B cell (primary cell): ENCODE measurements around the gene NRXN2. TPM values are rescaled to one million over a fixed set of nuclear protein-coding genes. Genes with fewer than 3 reads are reported as not detected.

Experiments used
- ATAC-seq: fragments of 200-7000 bp; cut with Tn5 transposase; one replicate; pipeline ENCODE4 v1.10.0; 2021; ENCODE audit warnings: low read depth, mild to moderate bottlenecking, moderate number of reproducible peaks, moderate library complexity
- CTCF ChIA-PET: fragments of 350-600 bp; sonication (Branson Sonifier 250); formaldehyde crosslinking; loops from one replicate; lab custom pipeline; 2021; ENCODE audit warnings: antibody characterized with exemption, inconsistent platforms; lab: Charles Lee
- POLR2A ChIA-PET: fragments of 350-600 bp; sonication (Branson Sonifier 250); formaldehyde crosslinking; loops from one replicate; lab custom pipeline; 2021; ENCODE audit warnings: antibody characterized with exemption; lab: Charles Lee
- DNase-seq: peaks from one replicate; pipeline ENCODE4 v3.0.0; 2013
- H2AFZ ChIP-seq: 2 replicates; pipeline ENCODE4 v1.6.1; 2012; ENCODE audit warnings: mild to moderate bottlenecking, low read depth, low read length; ENCODE audit not compliant: insufficient read depth, poor library complexity, severe bottlenecking
- H3K27ac ChIP-seq, 2 donors: 1 replicate in 1 of 2; 2 replicates in 1 of 2; pipeline ENCODE4 v1.5.1; 2012 to 2013; ENCODE audit warnings: low read length in 2 of 2, mild to moderate bottlenecking in 2 of 2, moderate library complexity in 1 of 2
- H3K27me3 ChIP-seq, 4 experiments: fragments of 200-600 bp in 1 of 4; sonication (generic) in 1 of 4; replicated peaks in 1 of 4; 1 replicate in 2 of 4; 2 replicates in 2 of 4; pipeline versions ENCODE4 v1.6.1 to v1.7.0; 2013 to 2016; ENCODE audit warnings: low read length in 3 of 4, mild to moderate bottlenecking in 2 of 4, mixed read lengths in 1 of 4, moderate library complexity in 1 of 4; ENCODE audit not compliant: insufficient read depth in 4 of 4, control insufficient read depth in 3 of 4; ENCODE audit errors: control extremely low read depth in 1 of 4
- H3K36me3 ChIP-seq, 2 experiments: replicated peaks in 1 of 2; 1 replicate in 1 of 2; 2 replicates in 1 of 2; pipeline versions ENCODE4 v1.6.1 to v1.7.1; 2013; ENCODE audit warnings: low read length in 1 of 2; ENCODE audit not compliant: insufficient read depth in 2 of 2, control insufficient read depth in 1 of 2; ENCODE audit errors: control extremely low read depth in 1 of 2, extremely low read depth in 1 of 2
- H3K4me1 ChIP-seq, 2 donors: fragments of 200-600 bp in 1 of 2; sonication (generic) in 1 of 2; 1 replicate in 1 of 2; 2 replicates in 1 of 2; pipeline versions ENCODE4 v1.5.1 to v1.6.1; 2013 to 2017; ENCODE audit warnings: low read length in 2 of 2; ENCODE audit not compliant: control insufficient read depth in 2 of 2, insufficient read depth in 2 of 2
- H3K4me2 ChIP-seq: replicated peaks from 2 replicates; pipeline ENCODE3; 2012; ENCODE audit warnings: mild to moderate bottlenecking, low read depth, low read length; ENCODE audit not compliant: poor library complexity, severe bottlenecking
- H3K4me3 ChIP-seq, 5 experiments: fragments of 200-600 bp in 1 of 5; sonication (generic) in 1 of 5; 1 replicate in 3 of 5; 2 replicates in 2 of 5; pipeline versions ENCODE4 v1.5.1 to v1.7.0; 2011 to 2016; ENCODE audit warnings: low read length in 4 of 5, mild to moderate bottlenecking in 4 of 5, low read depth in 2 of 5, control low read depth in 1 of 5, moderate library complexity in 1 of 5; ENCODE audit not compliant: insufficient read depth in 1 of 5; ENCODE audit errors: control extremely low read depth in 1 of 5, extremely low read depth in 1 of 5
- H3K79me2 ChIP-seq: fragments of 200-600 bp; sonication (generic); one replicate; pipeline ENCODE4 v1.6.0; 2016; ENCODE audit warnings: low read length; ENCODE audit not compliant: control insufficient read depth, insufficient read depth
- H3K9ac ChIP-seq: fragments of 200-600 bp; sonication (generic); 2 replicates; pipeline ENCODE4 v1.6.1; 2017; ENCODE audit warnings: mild to moderate bottlenecking, low read length, moderate library complexity
- H3K9me3 ChIP-seq, 3 donors: one replicate each; pipeline versions ENCODE4 v1.6.1 to v1.7.1; 2013; ENCODE audit warnings: low read length in 2 of 3; ENCODE audit not compliant: control insufficient read depth in 2 of 3, insufficient read depth in 1 of 3; ENCODE audit errors: control extremely low read depth in 1 of 3
- H4K20me1 ChIP-seq: 2 replicates; pipeline ENCODE4 v1.6.0; 2012; ENCODE audit warnings: mild to moderate bottlenecking, low read length; ENCODE audit not compliant: insufficient read depth, control insufficient read depth, poor library complexity, severe bottlenecking
- H3K27ac Mint-ChIP-seq: one replicate; pipeline ENCODE4 v1.8.0; 2021; ENCODE audit warnings: mixed read lengths
- H3K27me3 Mint-ChIP-seq: one replicate; pipeline ENCODE4 v1.8.0; 2021; ENCODE audit warnings: mixed read lengths
- H3K4me1 Mint-ChIP-seq: one replicate; pipeline ENCODE4 v1.8.0; 2021; ENCODE audit warnings: mixed read lengths
- H3K4me3 Mint-ChIP-seq: one replicate; pipeline ENCODE4 v1.8.0; 2021; ENCODE audit warnings: mixed read lengths
- H3K9me3 Mint-ChIP-seq: one replicate; pipeline ENCODE4 v1.8.0; 2022; ENCODE audit warnings: mixed read lengths; ENCODE audit not compliant: insufficient read depth
- EZH2 ChIP-seq: IDR thresholded peaks from 2 replicates; pipeline ENCODE4 v1.6.1; 2012; ENCODE audit warnings: borderline replicate concordance, low read depth, mild to moderate bottlenecking, moderate library complexity, low read length; ENCODE audit not compliant: insufficient read depth, poor library complexity, severe bottlenecking
- WGBS: methylation state at CpG from one replicate; pipeline ENCODE4 v1.1.5; 2013; ENCODE audit warnings: missing lambda C conversion rate; ENCODE audit not compliant: insufficient coverage; 5-methylcytosine and 5-hydroxymethylcytosine counted together
- intact Hi-C: fragments of 100-400 bp; cut with micrococcal nuclease; formaldehyde crosslinking; loops from one replicate; pipeline ENCODE4 v1.10.0; 2022
- polyA plus RNA-seq: library from polyadenylated mRNA; depleted of rRNA; stranded (reverse); fragments of >200 nt; gene quantifications from 2 replicates; pipeline ENCODE4 v1.2.3, GENCODE V29; 2012
- total RNA-seq, 2 donors: library from RNA; stranded (reverse); fragments of 120-200 nt in 1 of 2; gene quantifications; 1 replicate in 1 of 2; 2 replicates in 1 of 2; pipeline versions ENCODE4 v1.2.3 to v1.2.4, GENCODE V29; 2013 to 2022
- TF ChIP-seq, protein P1 (sequence below): fragments of 200-600 bp; IDR thresholded peaks from one replicate; pipeline ENCODE4 v1.8.0; 2022; ENCODE audit warnings: antibody characterized with exemption, mild to moderate bottlenecking

Gene NRXN2
- total and polyA plus RNA-seq, 2 donors (not counting 1 experiment from before 2014, with no cell fraction given) = 0.01 to 0.52 TPM

DNA sequence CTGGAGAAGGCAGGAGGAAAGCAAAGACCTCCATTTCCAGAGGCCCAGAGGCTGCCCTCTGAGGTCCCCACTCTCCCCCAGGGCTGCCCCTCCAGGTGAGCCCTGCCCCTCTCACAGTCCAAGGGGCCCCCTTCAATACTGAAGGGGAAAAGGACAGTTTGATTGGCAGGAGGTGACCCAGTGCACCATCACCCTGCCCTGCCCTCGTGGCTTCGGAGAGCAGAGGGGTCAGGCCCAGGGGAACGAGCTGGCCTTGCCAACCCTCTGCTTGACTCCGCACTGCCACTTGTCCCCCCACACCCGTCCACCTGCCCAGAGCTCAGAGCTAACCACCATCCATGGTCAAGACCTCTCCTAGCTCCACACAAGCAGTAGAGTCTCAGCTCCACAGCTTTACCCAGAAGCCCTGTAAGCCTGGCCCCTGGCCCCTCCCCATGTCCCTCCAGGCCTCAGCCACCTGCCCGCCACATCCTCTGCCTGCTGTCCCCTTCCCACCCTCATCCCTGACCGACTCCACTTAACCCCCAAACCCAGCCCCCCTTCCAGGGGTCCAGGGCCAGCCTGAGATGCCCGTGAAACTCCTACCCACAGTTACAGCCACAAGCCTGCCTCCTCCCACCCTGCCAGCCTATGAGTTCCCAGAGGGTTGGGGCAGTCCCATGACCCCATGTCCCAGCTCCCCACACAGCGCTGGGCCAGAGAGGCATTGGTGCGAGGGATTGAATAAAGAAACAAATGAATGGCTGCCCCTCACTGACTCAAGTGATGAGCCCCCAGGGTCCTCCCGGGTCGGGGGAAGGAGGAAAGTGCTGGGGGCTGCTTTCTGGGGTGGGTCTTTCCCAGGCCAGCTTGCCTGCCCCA, 121.2 kb downstream of the NRXN2 start:
- no peak for TF ChIP-seq EZH2
- TF ChIP-seq, protein P1, sequence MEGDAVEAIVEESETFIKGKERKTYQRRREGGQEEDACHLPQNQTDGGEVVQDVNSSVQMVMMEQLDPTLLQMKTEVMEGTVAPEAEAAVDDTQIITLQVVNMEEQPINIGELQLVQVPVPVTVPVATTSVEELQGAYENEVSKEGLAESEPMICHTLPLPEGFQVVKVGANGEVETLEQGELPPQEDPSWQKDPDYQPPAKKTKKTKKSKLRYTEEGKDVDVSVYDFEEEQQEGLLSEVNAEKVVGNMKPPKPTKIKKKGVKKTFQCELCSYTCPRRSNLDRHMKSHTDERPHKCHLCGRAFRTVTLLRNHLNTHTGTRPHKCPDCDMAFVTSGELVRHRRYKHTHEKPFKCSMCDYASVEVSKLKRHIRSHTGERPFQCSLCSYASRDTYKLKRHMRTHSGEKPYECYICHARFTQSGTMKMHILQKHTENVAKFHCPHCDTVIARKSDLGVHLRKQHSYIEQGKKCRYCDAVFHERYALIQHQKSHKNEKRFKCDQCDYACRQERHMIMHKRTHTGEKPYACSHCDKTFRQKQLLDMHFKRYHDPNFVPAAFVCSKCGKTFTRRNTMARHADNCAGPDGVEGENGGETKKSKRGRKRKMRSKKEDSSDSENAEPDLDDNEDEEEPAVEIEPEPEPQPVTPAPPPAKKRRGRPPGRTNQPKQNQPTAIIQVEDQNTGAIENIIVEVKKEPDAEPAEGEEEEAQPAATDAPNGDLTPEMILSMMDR = no peak
- no peak overlapping the region for H3K4me3 ChIP-seq
- H3K27ac ChIP-seq = no peak overlapping the region
- H3K27me3 ChIP-seq = peaks cover 0 to 9% (median 0%) of the 10 kb centered on the region in 4 experiments
- no peaks in the 10 kb centered on the region for H3K4me1 ChIP-seq
- no peak for ATAC-seq
- peaks cover 4% of the 10 kb centered on the region for H3K27me3 Mint-ChIP-seq
- POLR2A ChIA-PET = no interaction called here
- intact Hi-C loops = no loop called here
- CTCF ChIA-PET = no interaction called here
- no peaks in the 10 kb centered on the region for H4K20me1 ChIP-seq
- H3K27ac Mint-ChIP-seq = no peak overlapping the region
- H3K9me3 ChIP-seq = no peaks in the 10 kb centered on the region
- H3K9ac ChIP-seq = no peak overlapping the region
- no peak for DNase-seq
- H3K36me3 ChIP-seq = no peaks in the 10 kb centered on the region
- no peaks in the 10 kb centered on the region for H3K9me3 Mint-ChIP-seq
- no peaks in the 10 kb centered on the region for H3K4me1 Mint-ChIP-seq
- no peaks in the 10 kb centered on the region for H3K79me2 ChIP-seq
- no peak overlapping the region for H3K4me3 Mint-ChIP-seq
- H3K4me2 ChIP-seq = no peak overlapping the region
- no peak overlapping the region for H2AFZ ChIP-seq
- 83% methylated on average over 10 of the region's 12 CpGs for WGBS

GRCh38 chr11:64600281-64600992, 122.6 kb downstream of the NRXN2 start:
- no peaks in the 10 kb centered on the region for H4K20me1 ChIP-seq
- 90% methylated on average over 19 of the region's 19 CpGs for WGBS
- H3K36me3 ChIP-seq = no peaks in the 10 kb centered on the region
- ChIA-PET CTCF (no interaction called here), POLR2A (no interaction called here)
- no peaks in the 10 kb centered on the region for H3K79me2 ChIP-seq
- H3K4me3 Mint-ChIP-seq = no peak overlapping the region
- H3K4me3 ChIP-seq = no peak overlapping the region
- intact Hi-C loops = no loop called here
- H3K27me3 Mint-ChIP-seq = peaks cover 4% of the 10 kb centered on the region
- no peaks in the 10 kb centered on the region for H3K4me1 ChIP-seq
- H3K9me3 ChIP-seq = peaks cover 0 to 7% (median 0%) of the 10 kb centered on the region in 3 donors
- ATAC-seq (no peak), DNase-seq (no peak)
- no peak overlapping the region for H3K27ac ChIP-seq
- H3K4me2 ChIP-seq = no peak overlapping the region
- no peak overlapping the region for H2AFZ ChIP-seq
- no peak overlapping the region for H3K9ac ChIP-seq
- peaks cover 0 to 9% (median 0%) of the 10 kb centered on the region in 4 experiments for H3K27me3 ChIP-seq
- H3K27ac Mint-ChIP-seq = no peak overlapping the region
- H3K4me1 Mint-ChIP-seq = no peaks in the 10 kb centered on the region
- no peaks in the 10 kb centered on the region for H3K9me3 Mint-ChIP-seq
- no peak for TF ChIP-seq EZH2
- TF ChIP-seq, protein P1 = no peak
